ENCODE results near the gene ZNF737.
"Not testable (repeated sequence)": the region's sequence is repeated elsewhere in the genome, so short reads cannot be mapped to it uniquely, and the experiment has no call there.

ZNF737 gene

GRCh38 chr19:20565321-20566018 lies at the start of gene ZNF737:
Gene ZNF737, minus strand, starts transcription at chr19:20565781. Its CDS starts 141 bp downstream, at chr19:20565640.
- DNase-seq: peak; percentile 92

- DNase-seq: not testable (repeated sequence)
These were observed 49.4 kb upstream of the ZNF737 start for GRCh38 chr19:20614971-20615370.

- DNase-seq: no peak
These were observed 47.2 kb upstream of the ZNF737 start for GRCh38 chr19:20612711-20613316.

- no peak for DNase-seq
These were observed 46.3 kb upstream of the ZNF737 start for GRCh38 chr19:20611866-20612265.

GRCh38 chr19:20607943-20608342 lies 42.4 kb upstream of the ZNF737 start:
- no peak for DNase-seq

- DNase-seq: no peak
These were observed 7.0 kb downstream of the ZNF737 start for GRCh38 chr19:20558571-20558970.

GRCh38 chr19:20558011-20558410 lies 7.6 kb downstream of the ZNF737 start:
- no peak for DNase-seq

GRCh38 chr19:20544667-20545333 lies 20.8 kb downstream of the ZNF737 start:
- DNase-seq: not testable (repeated sequence)

GRCh38 chr19:20530303-20530702 lies 35.3 kb downstream of the ZNF737 start:
- not testable (repeated sequence) for DNase-seq

- DNase-seq: no peak
These were observed 52.2 kb downstream of the ZNF737 start for GRCh38 chr19:20513189-20513904.

- no peak for DNase-seq
These were observed 62.1 kb downstream of the ZNF737 start for GRCh38 chr19:20503476-20503875.
